ENCODE measurements around the gene GALNT2.
A peak's percentile ranks its signal among the peaks of the same experiment; 100 is the strongest.

Gene GALNT2

GRCh38 chr1:230268371-230269170, 201.5 kb downstream of the GALNT2 start:
- peak; percentile 72 for DNase-seq

DNA sequence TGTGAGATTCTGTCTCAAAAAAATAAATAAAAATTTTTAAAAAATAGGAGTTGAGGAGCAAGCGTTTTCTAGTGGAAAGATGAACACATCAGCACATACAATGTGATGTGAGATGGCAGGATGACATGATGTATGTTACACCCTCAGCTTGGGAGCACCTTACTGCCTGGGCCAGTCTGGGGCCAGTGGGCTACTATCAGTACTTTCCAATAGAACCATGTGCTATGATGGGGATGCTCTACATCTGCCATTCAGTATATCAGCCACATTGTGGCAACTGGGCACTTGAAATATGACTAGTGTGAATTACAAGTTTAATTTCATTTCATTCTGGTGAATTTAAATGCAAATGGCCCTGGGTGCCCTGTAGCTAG, 203.1 kb downstream of the GALNT2 start:
- DNase-seq: no peak

- no peak for DNase-seq
Observed at GRCh38 chr1:230270559-230271281, 203.7 kb downstream of the GALNT2 start.

GRCh38 chr1:230271300-230272035, 204.4 kb downstream of the GALNT2 start:
- DNase-seq: no peak

DNA sequence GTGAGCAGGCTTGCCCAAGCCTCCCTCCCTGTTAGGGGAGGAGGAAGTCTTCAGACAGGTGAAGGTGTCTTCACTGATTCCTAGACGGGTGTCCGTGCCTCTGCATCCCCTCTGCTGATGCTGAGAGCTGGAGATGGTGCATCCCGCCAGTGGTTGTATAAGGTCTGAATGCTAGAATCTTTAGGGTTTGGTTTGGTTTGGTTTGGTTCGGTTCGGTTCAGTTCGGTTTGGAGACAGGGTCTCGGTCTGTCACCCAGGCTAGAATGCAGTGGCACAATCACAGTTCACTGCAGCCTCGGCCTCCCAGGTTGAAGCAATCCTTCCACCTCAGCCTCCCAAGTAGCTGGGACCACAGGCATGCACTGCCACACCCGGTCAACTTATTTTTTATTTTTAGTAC, 205.5 kb downstream of the GALNT2 start:
- no peak for DNase-seq

GRCh38 chr1:230273141-230273710, 206.2 kb downstream of the GALNT2 start:
- DNase-seq: no peak

DNA sequence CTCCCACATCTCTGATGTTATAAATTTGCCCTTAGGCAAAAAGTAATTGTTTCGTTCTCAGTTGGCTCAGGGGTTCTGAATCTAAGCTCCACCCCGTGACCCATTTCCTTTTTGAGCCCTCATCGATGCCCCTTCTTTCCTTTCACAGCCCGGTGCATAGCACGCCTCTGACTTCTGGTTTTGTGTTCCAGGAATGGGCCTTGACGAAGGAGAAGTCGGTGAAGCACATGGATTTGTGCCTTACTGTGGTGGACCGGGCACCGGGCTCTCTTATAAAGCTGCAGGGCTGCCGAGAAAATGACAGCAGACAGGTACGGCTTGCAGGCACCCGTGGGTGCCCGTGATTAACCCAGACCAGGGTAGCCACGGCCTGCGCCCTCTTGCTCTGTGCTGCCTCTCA, 207.2 kb downstream of the GALNT2 start:
- no peak for DNase-seq

GRCh38 chr1:230276401-230276800, 209.4 kb downstream of the GALNT2 start:
- no peak for DNase-seq

GRCh38 chr1:230277201-230278025, 210.4 kb downstream of the GALNT2 start:
- peak; percentile 67 for DNase-seq

GRCh38 chr1:230278376-230278775, 211.3 kb downstream of the GALNT2 start:
- no peak for DNase-seq

GRCh38 chr1:230278871-230279582, 212.0 kb downstream of the GALNT2 start:
- DNase-seq: no peak

GRCh38 chr1:230279583-230279945, 212.5 kb downstream of the GALNT2 start:
- DNase-seq: no peak

DNA sequence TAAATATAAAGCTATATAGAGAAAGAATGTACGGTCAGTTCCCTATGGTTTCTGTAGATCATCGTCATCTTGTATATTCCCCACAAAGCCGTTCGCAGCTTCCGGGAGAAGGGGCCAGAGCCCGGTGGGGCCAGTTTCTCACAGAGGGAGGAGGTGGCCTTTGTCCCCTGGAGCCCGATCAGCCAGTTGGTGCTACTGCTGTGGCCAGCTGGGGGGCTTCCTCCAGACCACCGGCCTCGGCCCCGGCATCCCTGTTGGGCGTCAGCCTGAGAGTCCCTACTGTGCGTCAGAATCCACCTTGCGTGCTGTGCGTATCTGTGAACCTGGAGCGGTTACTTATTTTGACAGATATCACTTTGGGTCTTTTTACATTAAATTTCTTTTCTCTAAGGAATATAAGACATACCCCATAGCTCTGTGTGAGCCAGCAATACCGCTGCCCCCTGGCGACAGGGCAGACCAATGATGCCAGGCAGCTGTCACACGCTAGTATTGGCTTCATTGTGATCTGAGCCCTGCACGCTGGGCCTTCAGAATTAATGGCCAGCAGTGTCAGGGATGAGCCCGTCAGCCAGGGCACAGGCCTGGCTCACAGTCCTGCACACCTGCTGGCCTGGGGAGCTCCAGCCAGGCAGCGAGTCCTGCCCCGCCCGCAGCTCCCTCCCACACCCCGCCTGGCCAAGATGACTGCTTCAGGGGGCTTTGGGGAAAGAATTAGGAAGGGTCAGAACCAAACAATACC, 213.2 kb downstream of the GALNT2 start:
- no peak for DNase-seq

GRCh38 chr1:230280906-230281413, 213.9 kb downstream of the GALNT2 start:
- DNase-seq: no peak

DNA sequence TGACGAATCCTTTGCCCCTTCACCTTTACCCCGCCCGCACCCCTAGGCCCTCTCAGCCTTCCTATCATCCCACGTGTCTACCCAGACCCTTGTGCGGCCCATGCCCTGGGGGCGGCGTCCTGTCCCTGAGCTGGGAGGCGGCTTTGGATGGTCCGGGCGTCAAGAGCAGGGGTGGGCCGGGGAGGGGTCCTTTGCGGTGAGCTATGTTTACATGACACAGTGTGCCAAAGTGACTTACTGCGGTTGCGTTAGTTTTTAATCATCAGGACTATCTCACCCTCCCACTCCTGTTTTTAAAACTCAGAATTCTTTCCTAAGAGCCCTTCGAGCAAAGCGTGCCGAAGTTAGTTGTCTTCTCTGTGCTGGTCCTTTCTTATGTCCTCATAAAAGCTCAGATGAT, 214.5 kb downstream of the GALNT2 start:
- no peak for DNase-seq

DNA sequence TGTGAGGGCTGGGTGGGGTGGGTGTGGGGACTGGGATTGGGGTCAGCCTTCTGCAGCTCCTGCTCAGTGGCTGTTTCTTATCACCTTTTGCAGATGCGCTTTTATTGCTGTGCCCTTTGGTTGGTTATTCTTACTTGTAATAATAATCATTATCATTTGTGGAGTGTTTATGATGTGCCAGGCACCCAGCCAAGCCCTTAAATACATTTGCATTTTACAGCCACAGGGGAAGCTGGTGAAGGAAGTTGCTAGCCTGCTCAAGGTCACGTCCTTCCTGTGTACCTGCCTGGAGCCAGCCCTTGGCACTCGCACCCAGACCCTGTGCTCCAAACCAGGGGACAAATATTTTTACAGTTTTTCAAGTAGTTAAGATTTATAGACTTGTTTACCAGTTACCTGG, 215.1 kb downstream of the GALNT2 start:
- DNase-seq: no peak

DNA sequence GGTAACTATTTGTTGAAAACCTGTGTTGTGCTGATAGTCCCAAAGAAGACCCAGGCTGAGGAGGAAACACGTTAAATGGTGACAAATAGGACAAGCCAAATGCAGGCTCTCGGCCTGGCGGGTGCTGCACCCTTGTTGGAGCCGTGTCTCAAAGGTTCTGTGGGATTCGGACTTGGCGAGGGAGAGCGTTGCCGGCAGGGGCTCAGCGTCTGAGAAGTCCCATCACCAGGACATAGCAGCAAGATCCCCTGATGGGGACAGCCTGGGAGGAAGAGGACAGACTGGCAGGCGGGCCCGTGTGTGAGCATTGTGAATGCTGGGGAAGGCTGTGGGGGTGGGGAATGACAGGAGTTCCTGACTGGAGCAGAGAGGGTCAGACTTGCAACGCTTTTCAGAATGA, 216.6 kb downstream of the GALNT2 start:
- no peak for DNase-seq

GRCh38 chr1:230284891-230285290, 217.9 kb downstream of the GALNT2 start:
- DNase-seq: no peak

- no peak for DNase-seq
Observed at GRCh38 chr1:230285351-230285750, 218.3 kb downstream of the GALNT2 start.

GRCh38 chr1:230286166-230286889, 219.3 kb downstream of the GALNT2 start:
- DNase-seq: no peak
